Endothelial cell of umbilical vein (primary cell): Measurements from ENCODE around the gene C1orf116. TPM values are rescaled to one million over a fixed set of nuclear protein-coding genes. Genes with fewer than 3 reads are reported as not detected.

Source experiments
- BruUV-seq: library from RNA; stranded (reverse); fragments of 400-500 nt; replicated peaks from 2 replicates; lab custom pipeline; 2021; lab: Mats Ljungman, UMichigan
- CTCF ChIA-PET: fragments of 300-600, 350-600 bp; sonication (Branson Sonifier 250); formaldehyde crosslinking; loops from one replicate; lab custom pipeline; 2021; ENCODE audit warnings: antibody characterized with exemption, inconsistent platforms; lab: Charles Lee
- POLR2A ChIA-PET: fragments of 300-600, 350-600 bp; sonication (Branson Sonifier 250); formaldehyde crosslinking; loops from one replicate; lab custom pipeline; 2021; ENCODE audit warnings: antibody characterized with exemption, inconsistent platforms; lab: Charles Lee
- DNase-seq: peaks from one replicate; pipeline ENCODE4 v3.0.0-alpha.2; 2011; ENCODE audit warnings: low read depth, low spot score
- FAIRE-seq: peaks from 2 replicates; lab custom pipeline; 2011; peaks lifted over from hg19 to GRCh38; lab: Jason Lieb, UNC
- H2AFZ ChIP-seq: 2 replicates; pipeline ENCODE4 v1.6.0; 2012; ENCODE audit warnings: low read depth, low read length, control low read depth, inconsistent platforms
- H3K27ac ChIP-seq: 2 replicates; pipeline ENCODE4 v1.5.1; 2011; ENCODE audit warnings: low read depth, mild to moderate bottlenecking, control low read depth, low read length, moderate library complexity; ENCODE audit not compliant: insufficient read depth
- H3K27me3 ChIP-seq, 2 experiments: 2 replicates each; pipeline versions ENCODE4 v1.6.0 to v1.6.1; 2011; ENCODE audit warnings: low read length in 2 of 2, mixed read lengths in 1 of 2; ENCODE audit not compliant: control insufficient read depth in 2 of 2, insufficient read depth in 2 of 2
- H3K36me3 ChIP-seq, 2 experiments: 2 replicates in 1 of 2; 3 replicates in 1 of 2; pipeline ENCODE4 v1.5.1; 2011; ENCODE audit warnings: low read length in 2 of 2, mild to moderate bottlenecking in 1 of 2, moderate library complexity in 1 of 2; ENCODE audit not compliant: control insufficient read depth in 2 of 2, insufficient read depth in 2 of 2; ENCODE audit errors: extremely low read depth in 1 of 2
- H3K4me1 ChIP-seq: 3 replicates; pipeline ENCODE4 v1.5.1; 2011; ENCODE audit warnings: mild to moderate bottlenecking, low read length; ENCODE audit not compliant: control insufficient read depth, insufficient read depth; ENCODE audit errors: extremely low read depth
- H3K4me2 ChIP-seq: 2 replicates; pipeline ENCODE4 v1.6.1; 2011; ENCODE audit warnings: low read length, control low read depth, mixed read lengths; ENCODE audit not compliant: insufficient read depth
- H3K4me3 ChIP-seq, 3 experiments: fragments of 200-600 bp in 1 of 3; sonication (generic), shearing (Covaris generic) in 1 of 3; replicated peaks in 1 of 3; 2 replicates each; pipeline ENCODE4 v1.5.1; 2011 to 2016; ENCODE audit warnings: control low read depth in 3 of 3, low read length in 3 of 3, mild to moderate bottlenecking in 2 of 3, inconsistent platforms in 1 of 3, low read depth in 1 of 3, moderate library complexity in 1 of 3; ENCODE audit not compliant: insufficient read depth in 1 of 3
- H3K79me2 ChIP-seq: 2 replicates; pipeline ENCODE4 v1.6.0; 2012; ENCODE audit warnings: low read length, inconsistent platforms; ENCODE audit not compliant: control insufficient read depth, insufficient read depth
- H3K9ac ChIP-seq: replicated peaks from 2 replicates; pipeline ENCODE3; 2011; ENCODE audit warnings: low read length, control low read depth; ENCODE audit not compliant: insufficient read depth; ENCODE audit errors: extremely low read depth
- H3K9me1 ChIP-seq: replicated peaks from 3 replicates; pipeline ENCODE4 v1.6.0; 2011; ENCODE audit warnings: mild to moderate bottlenecking, low read length; ENCODE audit not compliant: control insufficient read depth, insufficient read depth; ENCODE audit errors: extremely low read depth
- H3K9me3 ChIP-seq: replicated peaks from 2 replicates; pipeline ENCODE4 v1.5.1; 2012; ENCODE audit warnings: low read length, inconsistent platforms; ENCODE audit not compliant: control insufficient read depth, insufficient read depth
- H4K20me1 ChIP-seq: replicated peaks from 2 replicates; pipeline ENCODE3; 2011; ENCODE audit warnings: mild to moderate bottlenecking, low read length; ENCODE audit not compliant: control insufficient read depth, insufficient read depth; ENCODE audit errors: extremely low read depth
- CTCF ChIP-seq, 2 donors: IDR thresholded peaks; 1 replicate in 1 of 2; 2 replicates in 1 of 2; pipeline ENCODE4 v1.5.1; 2011; ENCODE audit warnings: low read length in 2 of 2, mild to moderate bottlenecking in 2 of 2, moderate library complexity in 2 of 2, control low read depth in 1 of 2, inconsistent platforms in 1 of 2, low read depth in 1 of 2; ENCODE audit not compliant: insufficient read depth in 1 of 2; ENCODE audit errors: extremely low read depth in 1 of 2
- FOS ChIP-seq: IDR thresholded peaks from 2 replicates; pipeline ENCODE4 v1.6.1; 2011; ENCODE audit warnings: mild to moderate bottlenecking, low read length, moderate library complexity, borderline replicate concordance; ENCODE audit not compliant: insufficient read depth
- GATA2 ChIP-seq: IDR thresholded peaks from 2 replicates; pipeline ENCODE4 v1.7.0; 2011; ENCODE audit warnings: low read depth, mild to moderate bottlenecking, moderate library complexity, mixed read lengths, low read length; ENCODE audit not compliant: insufficient read length, insufficient read depth
- JUN ChIP-seq: IDR thresholded peaks from 2 replicates; pipeline ENCODE4 v1.6.1; 2011; ENCODE audit warnings: borderline replicate concordance, low read depth; ENCODE audit not compliant: insufficient read length, insufficient read depth
- MYC ChIP-seq: IDR thresholded peaks from one replicate; pipeline ENCODE4 v1.6.1; 2011; ENCODE audit warnings: mild to moderate bottlenecking, low read depth, low read length
- POLR2A ChIP-seq: IDR thresholded peaks from 2 replicates; pipeline ENCODE4 v1.6.1; 2012; ENCODE audit warnings: low read depth, mild to moderate bottlenecking, control low read depth, low read length
- POLR2AphosphoS5 ChIP-seq: IDR thresholded peaks from 2 replicates; pipeline ENCODE4 v1.6.1; 2012; ENCODE audit warnings: low read depth, mild to moderate bottlenecking, control low read depth, low read length, moderate library complexity; ENCODE audit not compliant: insufficient read depth
- dilution Hi-C: fragments of 300-500 bp; cut with MboI; formaldehyde crosslinking; loops from one replicate; pipeline ENCODE4 v1.15.0; 2019; ENCODE audit warnings: low sequenced_read_pairs; ENCODE audit not compliant: extremely low pct_ligation_motif_present
- intact Hi-C: fragments of 100-400 bp; cut with micrococcal nuclease; formaldehyde crosslinking; loops from one replicate; pipeline ENCODE4 v1.10.0; 2022
- polyA plus RNA-seq, 4 experiments: library from polyadenylated mRNA; depleted of rRNA in 3 of 4; stranded (reverse) in 3 of 4; unstranded in 1 of 4; fragments of >200 nt; gene quantifications; 2 replicates each; pipeline versions ENCODE4 v1.2.1 to v1.2.3, GENCODE V29; 2011 to 2012; ENCODE audit warnings: missing spikeins in 1 of 4
- total RNA-seq: library from RNA; stranded (reverse); gene quantifications from 2 replicates; pipeline ENCODE4 v1.2.3, GENCODE V29; 2021

The C1orf116 gene
- total and polyA plus RNA-seq, 2 donors (not counting 3 experiments of a cell fraction or from before 2014, with no cell fraction given), result 0.07 TPM; not detected in 1

DNA sequence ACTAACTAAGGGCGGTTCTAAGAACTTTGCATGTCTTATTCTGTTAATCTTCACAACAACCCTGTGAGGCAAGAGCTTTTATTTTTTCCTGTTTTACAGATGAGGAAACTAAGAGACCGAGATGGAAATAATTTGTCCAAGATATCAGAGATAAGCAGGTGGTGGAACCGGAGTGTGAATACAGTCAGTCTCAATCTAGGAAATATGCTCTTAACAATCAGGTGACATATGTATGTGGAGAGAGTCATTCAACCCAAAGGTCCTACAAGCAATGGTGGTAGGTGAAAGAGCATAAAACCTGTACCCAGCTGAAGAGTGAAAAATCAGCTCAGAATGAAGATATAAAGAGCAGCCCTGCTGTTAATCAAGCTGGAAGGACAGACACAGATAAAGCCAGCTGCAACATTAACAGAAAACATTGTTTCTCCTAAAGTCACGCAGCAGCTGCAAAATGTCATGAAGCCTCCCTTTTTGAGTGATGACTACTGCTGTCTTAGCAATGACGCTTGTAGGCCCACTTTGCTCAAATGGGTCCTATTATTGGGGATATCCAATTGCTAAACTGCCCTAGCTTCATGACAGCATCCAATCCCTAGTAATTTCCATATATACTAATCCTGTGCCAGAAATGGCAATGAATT is 31.8 kb downstream of the C1orf116 start:
- FAIRE-seq (no peak), DNase-seq (no peak)
- POLR2A ChIA-PET, result no interaction called here
- Histone ChIP-seq H3K4me1 (no peaks in the 10 kb centered on the region), H3K9me3 (no peaks in the 10 kb centered on the region), H3K27ac (no peak overlapping the region), H3K79me2 (no peaks in the 10 kb centered on the region), H3K9ac (no peak overlapping the region), H3K4me2 (no peak overlapping the region), H4K20me1 (no peaks in the 10 kb centered on the region), H2AFZ (no peak overlapping the region), H3K36me3 (no peaks in the 10 kb centered on the region), H3K27me3 (peaks cover 0 to 1% of the 10 kb centered on the region in 2 experiments), H3K9me1 (no peaks in the 10 kb centered on the region), H3K4me3 (no peak overlapping the region)
- CTCF ChIA-PET, result no interaction called here
- intact Hi-C loops, result no loop called here
- dilution Hi-C loops, result no loop called here
- no TSS peak for BruUV-seq
- TF ChIP-seq FOS, result no peak
- TF ChIP-seq CTCF (IDR thresholded peaks at IDR 0.05; ENCODE audit: extremely low read depth in 1 of 2, insufficient read depth in 1 of 2, low read depth in 1 of 2, low read length in 2 of 2), result no peak
- TF ChIP-seq JUN, result no peak
- no peak for TF ChIP-seq GATA2
- no peak for TF ChIP-seq MYC
- no peak for TF ChIP-seq POLR2AphosphoS5
- no peak for TF ChIP-seq POLR2A
